Mononuclear cell (primary cell): Measurements from ENCODE around the gene MYEOV. TPM values are rescaled to one million over a fixed set of nuclear protein-coding genes. Genes with fewer than 3 reads are reported as not detected.

Experiments
- H3K27me3 ChIP-seq: 2 replicates; pipeline ENCODE4 v1.6.0; 2011; ENCODE audit warnings: low read length, control low read depth; ENCODE audit not compliant: insufficient read depth
- H3K4me1 ChIP-seq: 2 replicates; pipeline ENCODE4 v1.5.1; 2011; ENCODE audit warnings: mild to moderate bottlenecking, low read length, control low read depth; ENCODE audit not compliant: insufficient read depth
- H3K4me3 ChIP-seq: 2 replicates; pipeline ENCODE4 v1.5.1; 2011; ENCODE audit warnings: mild to moderate bottlenecking, low read length, moderate library complexity
- H3K9me3 ChIP-seq: 2 replicates; pipeline ENCODE4 v1.5.1; 2011; ENCODE audit warnings: low read depth, mild to moderate bottlenecking, control low read depth, low read length
- total RNA-seq: library from RNA; depleted of rRNA; stranded (reverse); fragments of >200 nt; gene quantifications from one replicate; pipeline ENCODE4 v1.2.3, GENCODE V29; 2012

Gene MYEOV
- total RNA-seq, 1 donor: 2.3 TPM

DNA sequence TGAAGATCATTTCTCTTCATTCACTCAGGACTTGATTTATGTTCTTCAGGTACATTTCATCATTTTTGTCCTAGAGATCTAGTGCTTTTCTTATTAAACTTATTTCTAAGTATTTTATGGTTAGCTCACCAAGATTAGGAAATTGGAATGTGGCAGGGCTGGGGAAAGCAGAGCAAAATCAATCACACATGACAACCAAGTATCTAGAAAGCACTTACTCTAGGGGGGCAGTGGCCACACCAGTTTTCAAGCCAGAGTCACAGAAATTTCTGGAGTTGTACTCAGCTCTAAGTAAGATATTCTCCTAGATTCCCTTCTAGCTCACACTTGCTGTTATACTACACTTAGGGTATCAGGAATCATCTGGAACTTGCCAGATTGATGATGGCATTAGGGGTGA lies 33.3 kb upstream of the MYEOV start:
- Histone ChIP-seq H3K4me3 (no peak overlapping the region), H3K27me3 (no peaks in the 10 kb centered on the region), H3K4me1 (no peaks in the 10 kb centered on the region), H3K9me3 (no peaks in the 10 kb centered on the region)

DNA sequence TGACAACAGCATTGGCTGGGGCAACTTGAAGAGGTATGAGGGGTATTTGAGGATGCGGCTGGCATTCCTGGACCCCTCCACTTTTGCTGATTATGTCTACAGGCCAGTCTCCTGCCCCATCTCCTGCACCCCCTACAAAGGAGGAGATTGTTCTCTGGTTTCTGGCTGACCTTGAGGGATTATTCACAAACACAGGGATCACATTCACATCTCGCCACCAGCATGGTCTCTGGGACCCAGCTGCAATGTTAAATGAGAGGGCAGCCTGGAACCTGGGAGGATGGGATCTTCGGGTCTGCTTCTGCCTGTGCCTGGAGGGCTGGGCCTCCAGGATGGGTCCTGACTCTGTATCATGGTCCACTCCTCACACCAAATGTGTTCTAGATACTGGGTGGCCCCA lies 32.8 kb upstream of the MYEOV start:
- Histone ChIP-seq H3K4me1 (no peaks in the 10 kb centered on the region), H3K9me3 (no peaks in the 10 kb centered on the region), H3K27me3 (no peaks in the 10 kb centered on the region)

DNA sequence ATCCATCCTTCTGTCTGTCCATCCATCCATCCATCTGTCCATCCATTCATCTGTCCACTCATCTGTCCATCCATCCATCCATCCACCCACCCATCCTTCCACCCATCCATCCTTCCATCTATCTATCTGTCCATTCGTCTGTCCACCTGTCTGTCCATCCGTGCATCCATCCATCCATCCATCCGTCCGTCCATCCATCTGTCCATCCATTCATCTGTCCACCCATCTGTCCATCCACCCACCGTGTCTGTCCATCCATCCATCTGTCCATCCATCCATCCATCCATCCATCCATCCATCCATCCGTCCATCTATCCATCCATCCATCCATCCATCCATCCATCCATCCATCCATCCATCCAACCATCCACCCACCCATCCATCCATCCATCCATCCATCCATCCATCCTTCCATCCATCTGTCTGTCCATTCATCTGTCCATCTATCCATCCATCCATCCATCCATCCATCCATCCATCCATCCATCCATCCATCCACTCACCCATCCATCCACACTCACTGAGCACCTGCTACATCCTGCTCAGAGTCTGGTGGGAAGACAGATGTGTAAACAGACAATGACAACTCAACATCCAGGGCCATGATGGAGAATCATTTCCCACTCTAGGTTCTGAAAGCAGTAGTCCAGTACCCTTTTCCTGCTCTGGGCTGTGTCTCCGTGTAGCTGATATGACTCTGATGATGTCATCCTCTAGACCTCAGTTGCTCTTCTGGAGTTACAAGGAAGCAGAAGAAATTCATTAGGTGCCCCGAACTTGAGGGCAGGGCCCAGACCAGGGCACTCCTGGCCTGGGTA lies 30.8 kb upstream of the MYEOV start:
- H3K4me1 ChIP-seq: no peaks in the 10 kb centered on the region
- no peaks in the 10 kb centered on the region for H3K27me3 ChIP-seq
- H3K4me3 ChIP-seq: no peak overlapping the region
- H3K9me3 ChIP-seq: no peaks in the 10 kb centered on the region

More for the DNA sequence above, 32.8 kb upstream of the MYEOV start:
- H3K4me3 ChIP-seq: no peak overlapping the region

DNA sequence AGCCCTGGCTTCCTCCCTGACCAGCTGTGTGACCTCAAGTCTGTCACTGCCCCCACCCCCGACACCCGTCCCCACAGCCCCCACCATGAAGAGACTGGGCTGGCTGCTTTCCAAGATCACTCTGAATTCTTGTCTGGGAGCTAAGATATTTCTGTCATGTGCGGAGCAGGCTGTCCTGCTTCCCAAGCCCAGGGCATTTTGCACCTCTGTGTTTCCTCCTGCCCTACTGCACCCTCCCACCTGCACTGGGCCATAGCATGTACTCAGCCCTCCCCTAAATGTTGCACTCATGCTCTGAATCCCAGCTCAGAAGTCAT lies 30.3 kb upstream of the MYEOV start:
- no peak overlapping the region for H3K4me3 ChIP-seq
- no peaks in the 10 kb centered on the region for H3K9me3 ChIP-seq
- H3K27me3 ChIP-seq: no peaks in the 10 kb centered on the region
- no peaks in the 10 kb centered on the region for H3K4me1 ChIP-seq

DNA sequence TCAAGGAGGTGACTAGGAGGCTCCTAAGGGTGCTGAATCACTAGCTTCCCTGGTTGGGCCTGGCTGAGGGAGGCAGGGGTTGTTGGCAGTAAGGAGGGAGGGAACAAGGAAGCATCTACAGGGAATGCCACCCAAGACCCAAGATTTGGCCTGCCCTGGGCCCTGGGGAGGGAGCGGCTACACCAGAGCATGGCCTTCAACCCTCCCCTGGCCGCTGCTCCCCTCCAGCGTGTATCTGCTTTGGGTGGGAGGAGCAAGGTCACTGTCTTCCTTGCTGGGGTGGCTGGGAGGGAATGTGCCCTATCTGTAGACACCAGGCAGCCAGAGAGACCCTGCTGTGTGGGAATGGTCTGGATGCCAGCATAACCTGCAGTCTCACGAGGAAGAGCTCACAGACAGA lies 29.5 kb upstream of the MYEOV start:
- Histone ChIP-seq H3K4me1 (no peaks in the 10 kb centered on the region), H3K9me3 (no peaks in the 10 kb centered on the region), H3K4me3 (no peak overlapping the region), H3K27me3 (no peaks in the 10 kb centered on the region)

DNA sequence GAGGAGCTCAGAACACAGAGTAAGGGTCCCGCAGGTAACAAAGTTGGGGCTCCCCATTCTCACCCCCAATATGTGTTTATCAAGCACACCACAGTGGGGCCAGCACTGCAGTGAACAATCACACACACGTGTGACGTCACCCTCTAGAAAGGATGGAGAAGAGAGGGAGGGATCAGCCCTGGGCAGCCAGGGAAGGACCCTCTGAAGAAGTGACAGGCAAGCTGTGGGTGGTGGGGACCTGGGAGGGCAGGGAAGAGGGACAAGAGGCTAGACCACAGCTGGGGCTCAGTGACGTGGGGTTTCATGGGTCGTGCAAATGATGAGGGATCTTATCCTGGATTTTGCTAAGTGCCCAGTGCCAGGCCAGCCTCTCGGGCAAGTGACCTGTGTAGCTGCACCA lies 28.7 kb upstream of the MYEOV start:
- no peaks in the 10 kb centered on the region for H3K9me3 ChIP-seq
- no peak overlapping the region for H3K4me3 ChIP-seq
- no peaks in the 10 kb centered on the region for H3K4me1 ChIP-seq
- H3K27me3 ChIP-seq: no peaks in the 10 kb centered on the region

DNA sequence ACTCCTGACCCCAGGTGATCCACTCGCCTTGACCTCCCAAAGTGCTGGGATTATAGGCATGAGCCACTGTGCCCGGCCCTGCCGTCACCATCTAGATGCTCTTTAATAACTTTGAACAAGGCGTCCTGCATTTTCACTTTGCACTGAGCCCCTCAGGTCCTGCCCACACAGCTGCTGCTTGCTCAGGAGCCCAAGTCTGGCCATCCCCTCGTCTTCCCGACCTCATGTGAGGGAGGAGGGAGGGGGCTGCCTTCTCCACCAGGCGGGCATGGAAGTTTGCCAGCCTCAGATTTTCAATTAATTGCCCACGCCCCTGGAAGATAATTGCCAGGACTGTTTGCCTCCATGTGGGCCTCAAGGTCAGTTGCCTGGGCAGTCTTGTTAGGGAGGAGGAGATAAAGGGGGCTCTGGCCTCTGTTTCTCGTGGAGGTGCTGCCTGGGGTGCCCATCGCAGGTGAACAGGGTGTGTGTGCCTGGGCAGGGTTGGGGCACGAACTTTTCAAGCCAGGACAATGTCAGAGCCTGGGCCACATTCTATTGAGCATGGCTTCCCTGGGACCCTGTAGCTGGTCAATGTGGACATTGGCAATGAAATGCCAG lies 27.9 kb upstream of the MYEOV start:
- H3K4me3 ChIP-seq: no peak overlapping the region
- no peaks in the 10 kb centered on the region for H3K27me3 ChIP-seq

DNA sequence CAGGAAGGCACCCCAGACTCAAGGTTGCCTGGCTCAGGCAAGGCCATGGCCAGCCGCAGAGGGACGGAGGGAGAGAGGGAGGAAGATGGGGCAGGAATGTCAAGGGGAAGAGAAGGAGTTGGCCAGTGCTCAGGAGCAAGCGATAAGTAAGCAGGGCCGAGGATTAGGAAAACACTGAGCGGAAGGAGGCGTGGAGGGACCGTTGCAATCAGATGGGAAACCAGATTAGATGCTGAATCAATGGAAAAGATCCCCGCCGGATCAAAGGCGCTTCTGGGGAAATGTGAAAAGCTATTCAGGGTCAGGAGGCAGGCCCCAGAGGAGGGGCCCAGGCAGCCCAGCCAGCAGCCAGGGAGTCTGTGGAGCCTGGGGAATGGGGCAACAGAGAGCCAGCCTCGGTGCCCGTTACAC lies 26.6 kb upstream of the MYEOV start:
- Histone ChIP-seq H3K27me3 (no peaks in the 10 kb centered on the region), H3K4me1 (no peaks in the 10 kb centered on the region), H3K4me3 (no peak overlapping the region), H3K9me3 (no peaks in the 10 kb centered on the region)

More for the DNA sequence above, 27.9 kb upstream of the MYEOV start:
- Histone ChIP-seq H3K9me3 (no peaks in the 10 kb centered on the region), H3K4me1 (no peaks in the 10 kb centered on the region)

DNA sequence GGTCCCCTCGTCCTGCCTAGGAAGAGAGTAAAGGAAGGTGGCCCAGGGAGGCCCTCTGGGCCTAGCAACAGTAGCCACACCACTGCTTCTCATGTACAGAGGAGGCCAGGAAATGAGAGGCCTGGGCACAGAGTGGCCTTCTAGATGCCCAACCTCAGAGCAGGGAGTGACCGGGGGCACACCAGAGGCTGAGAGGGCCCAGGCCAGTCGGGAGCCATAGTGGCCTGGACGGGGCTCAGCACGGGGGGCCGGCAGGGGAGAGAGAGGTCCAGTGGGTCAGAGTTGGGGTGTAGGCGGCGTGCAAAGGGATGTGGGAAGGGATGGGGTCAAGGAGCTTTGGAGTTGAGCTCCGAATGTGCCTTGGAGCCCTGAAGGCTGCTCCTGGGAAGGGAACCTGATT lies 25.0 kb upstream of the MYEOV start:
- Histone ChIP-seq H3K4me1 (no peaks in the 10 kb centered on the region), H3K9me3 (no peaks in the 10 kb centered on the region), H3K4me3 (no peak overlapping the region), H3K27me3 (no peaks in the 10 kb centered on the region)

DNA sequence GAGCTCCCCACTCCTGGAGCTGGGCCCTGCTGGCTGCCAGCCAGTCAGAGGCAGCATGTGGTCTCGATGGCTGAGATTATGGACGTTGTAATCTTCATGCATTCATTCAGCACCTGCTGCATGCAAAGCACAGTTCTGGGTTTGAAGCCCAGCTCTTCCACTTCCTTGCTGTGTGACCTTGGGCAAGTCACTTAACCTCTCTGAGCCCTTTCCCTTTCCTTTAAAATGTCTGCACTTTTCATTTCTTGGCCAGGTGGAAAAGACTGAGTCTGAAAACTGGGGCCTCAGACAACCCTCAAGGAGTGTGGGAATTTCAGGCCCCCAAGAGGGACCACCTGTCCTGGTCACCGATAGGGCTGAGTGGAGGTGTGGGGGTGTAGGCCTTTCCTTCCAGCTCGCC lies 24.6 kb upstream of the MYEOV start:
- H3K4me1 ChIP-seq: no peaks in the 10 kb centered on the region

DNA sequence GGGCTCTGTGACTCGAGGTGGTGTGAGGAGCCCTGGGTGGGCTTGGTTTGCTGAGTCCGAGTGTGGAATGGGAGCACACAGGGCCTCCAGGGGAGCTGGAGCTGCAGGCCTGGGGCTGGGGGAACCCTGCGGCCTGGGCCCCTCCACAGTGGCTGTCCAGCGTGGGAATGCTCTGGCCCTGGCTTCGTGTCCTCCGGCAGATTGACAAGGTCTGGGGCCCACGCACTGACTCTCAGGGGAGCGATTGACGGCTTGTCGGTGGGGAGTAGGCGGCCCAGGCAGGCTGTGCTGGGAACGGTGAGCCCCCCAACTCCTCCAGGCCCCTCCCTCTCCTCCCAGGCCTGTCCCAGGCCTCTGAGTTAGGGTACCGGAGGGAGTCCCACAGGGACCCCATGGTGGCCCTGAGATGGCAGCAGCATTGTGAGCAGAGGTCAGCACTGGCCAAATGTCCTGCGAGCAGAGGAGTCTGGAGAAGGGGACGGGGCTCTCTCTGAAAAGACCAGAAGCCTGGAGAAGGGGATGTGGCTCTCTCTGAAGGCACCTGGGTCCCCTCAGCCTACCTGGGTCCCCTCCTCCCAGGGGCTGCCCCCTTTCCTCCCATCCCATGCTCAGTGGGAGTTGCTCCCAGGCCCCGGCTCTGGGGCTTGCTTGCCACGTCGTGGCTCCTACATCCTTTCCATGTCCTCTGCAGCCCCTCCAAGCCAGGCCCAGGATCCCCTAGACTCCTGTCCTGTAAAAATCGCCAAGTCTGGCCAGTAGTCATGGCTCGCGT lies 23.8 kb upstream of the MYEOV start:
- H3K9me3 ChIP-seq: no peaks in the 10 kb centered on the region
- no peaks in the 10 kb centered on the region for H3K4me1 ChIP-seq
- no peaks in the 10 kb centered on the region for H3K27me3 ChIP-seq
- no peak overlapping the region for H3K4me3 ChIP-seq

More for the DNA sequence above, 24.6 kb upstream of the MYEOV start:
- H3K9me3 ChIP-seq: no peaks in the 10 kb centered on the region
- H3K4me3 ChIP-seq: no peak overlapping the region
- no peaks in the 10 kb centered on the region for H3K27me3 ChIP-seq

DNA sequence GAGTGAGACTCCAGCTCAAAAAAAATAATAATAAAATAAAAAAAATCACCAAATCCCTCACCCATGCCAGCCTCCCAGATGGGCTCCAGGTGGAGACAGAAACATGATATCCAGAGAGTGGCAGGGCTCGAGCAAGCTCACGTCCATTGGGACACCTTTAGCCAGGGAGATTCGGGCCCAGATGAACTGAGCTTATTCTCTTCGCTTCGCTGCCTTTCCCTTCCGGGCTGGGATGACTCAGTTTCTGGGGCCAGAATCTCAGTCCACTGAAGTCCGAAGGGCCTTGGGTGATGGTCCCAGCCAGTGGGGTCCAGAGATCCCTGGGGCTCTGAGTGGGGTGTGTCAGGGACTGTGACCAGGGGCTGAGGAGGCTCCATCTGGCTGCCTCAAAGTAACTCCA lies 23.0 kb upstream of the MYEOV start:
- no peaks in the 10 kb centered on the region for H3K27me3 ChIP-seq

DNA sequence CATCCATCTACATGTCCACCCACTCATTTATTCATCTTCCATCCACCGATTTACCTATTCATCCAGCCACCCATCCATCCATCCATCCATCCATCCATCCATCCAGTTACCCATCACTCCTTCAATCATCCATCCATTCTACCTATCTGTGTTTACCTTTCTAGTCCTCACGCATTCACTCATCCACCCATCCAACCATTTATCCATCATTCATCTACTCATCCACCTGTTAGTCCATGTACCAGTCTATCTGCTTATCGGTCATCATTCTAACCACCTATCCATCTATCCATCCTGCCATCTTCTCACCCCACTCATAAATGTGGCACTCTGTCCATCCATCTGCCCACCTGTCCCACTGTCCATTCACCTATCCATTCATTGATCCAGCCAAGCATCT lies 21.9 kb upstream of the MYEOV start:
- Histone ChIP-seq H3K4me3 (no peak overlapping the region), H3K4me1 (no peaks in the 10 kb centered on the region), H3K9me3 (no peaks in the 10 kb centered on the region), H3K27me3 (no peaks in the 10 kb centered on the region)

More for the DNA sequence above, 23.0 kb upstream of the MYEOV start:
- H3K4me1 ChIP-seq: no peaks in the 10 kb centered on the region
- no peaks in the 10 kb centered on the region for H3K9me3 ChIP-seq
- H3K4me3 ChIP-seq: no peak overlapping the region

DNA sequence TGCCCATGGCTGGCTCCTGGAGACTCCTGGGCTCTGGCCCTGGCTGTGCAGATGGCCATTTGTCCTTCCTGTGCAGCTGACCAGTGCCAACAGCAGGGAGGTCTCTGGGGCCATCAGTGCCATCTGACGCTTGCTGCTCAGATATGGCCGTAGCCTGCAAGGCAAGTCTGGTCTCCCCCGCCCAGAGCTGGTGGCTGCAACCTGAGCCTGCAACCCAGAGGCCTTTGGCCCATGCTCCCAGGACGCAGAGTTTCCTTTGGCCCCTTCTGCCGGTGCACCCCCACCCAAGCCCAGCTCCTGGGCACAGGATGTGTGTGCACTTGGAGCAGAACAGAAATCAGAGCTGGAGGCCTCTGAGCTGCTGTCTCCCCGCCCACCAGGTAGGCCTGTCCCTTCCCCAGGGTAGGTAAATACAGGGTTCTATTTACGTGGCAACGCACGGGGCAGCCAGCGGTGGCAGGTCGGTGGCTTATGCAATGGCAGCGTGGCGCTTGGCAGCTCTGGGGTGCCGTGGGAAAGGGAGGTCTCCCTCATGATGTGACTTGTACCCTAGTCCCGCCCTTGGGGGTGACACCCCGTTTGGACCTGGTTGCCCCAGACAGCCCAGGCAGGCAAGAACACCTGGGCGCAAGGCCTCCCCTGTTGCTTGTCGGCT lies 21.0 kb upstream of the MYEOV start:
- Histone ChIP-seq H3K27me3 (no peaks in the 10 kb centered on the region), H3K4me1 (no peaks in the 10 kb centered on the region), H3K4me3 (no peak overlapping the region), H3K9me3 (no peaks in the 10 kb centered on the region)

DNA sequence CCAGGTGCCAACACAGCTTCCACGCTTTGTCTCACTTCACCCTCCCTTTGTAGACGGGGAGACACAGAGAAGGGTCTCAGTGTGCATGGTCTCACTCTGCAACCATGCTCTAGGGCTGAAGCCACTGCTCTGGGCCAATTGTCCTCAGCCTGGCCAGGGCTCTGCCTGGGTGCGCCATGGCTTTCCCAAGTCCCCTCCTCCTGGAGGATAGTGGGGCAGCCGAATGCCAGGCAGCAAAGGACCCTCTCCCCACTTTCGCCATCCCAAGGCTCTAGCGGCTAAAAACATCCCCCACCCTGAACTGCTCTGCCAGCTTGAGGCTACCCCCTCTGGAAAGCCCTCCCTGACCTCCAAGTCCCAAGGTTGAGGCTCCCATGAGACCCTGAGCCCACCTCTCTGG lies 20.4 kb upstream of the MYEOV start:
- Histone ChIP-seq H3K27me3 (no peaks in the 10 kb centered on the region), H3K4me3 (no peak overlapping the region)

More for the DNA sequence above, 20.4 kb upstream of the MYEOV start:
- H3K9me3 ChIP-seq: no peaks in the 10 kb centered on the region
- H3K4me1 ChIP-seq: no peaks in the 10 kb centered on the region
